A673 (cell line): ENCODE measurements around the gene SPEF1. TPM values are rescaled to one million over a fixed set of nuclear protein-coding genes. Genes with fewer than 3 reads are reported as not detected.

Experiments
- BruUV-seq: library from RNA; stranded (reverse); fragments of 400-500 nt; replicated peaks from 2 replicates; lab custom pipeline; 2021; lab: Mats Ljungman, UMichigan
- CTCF ChIA-PET: fragments of 300-600 bp; sonication (Branson Sonifier 250); formaldehyde crosslinking; loops from one replicate; lab custom pipeline; 2022; ENCODE audit warnings: antibody characterized with exemption; lab: Charles Lee
- POLR2A ChIA-PET: fragments of 300-600 bp; sonication (Branson Sonifier 250); formaldehyde crosslinking; loops from one replicate; lab custom pipeline; 2022; ENCODE audit warnings: antibody characterized with exemption; ENCODE audit not compliant: low non-redundant PET; lab: Charles Lee
- DNase-seq: peaks from one replicate; pipeline ENCODE4 v3.0.0-alpha.2; 2015; ENCODE audit warnings: low spot score
- H3K27ac ChIP-seq: fragments of 200-600 bp; sonication (generic); 2 replicates; pipeline ENCODE4 v1.5.1; 2016; ENCODE audit warnings: mixed run types, low read depth, mild to moderate bottlenecking, mixed read lengths, antibody characterized with exemption, low read length; ENCODE audit not compliant: poor library complexity, severe bottlenecking
- H3K27me3 ChIP-seq: fragments of 200-600 bp; sonication (generic); replicated peaks from 2 replicates; pipeline ENCODE4 v1.6.1; 2017; ENCODE audit warnings: mixed run types, low read depth, mild to moderate bottlenecking, mixed read lengths, antibody characterized with exemption, low read length; ENCODE audit not compliant: insufficient read depth, poor library complexity
- H3K36me3 ChIP-seq: fragments of 200-600 bp; sonication (generic); 2 replicates; pipeline ENCODE4 v1.6.1; 2016; ENCODE audit warnings: mixed run types, mild to moderate bottlenecking, mixed read lengths, antibody characterized with exemption, low read length; ENCODE audit not compliant: insufficient read depth, poor library complexity, severe bottlenecking
- H3K4me1 ChIP-seq: fragments of 200-600 bp; sonication (generic); 2 replicates; pipeline ENCODE4 v1.6.1; 2017; ENCODE audit warnings: mixed run types, mild to moderate bottlenecking, mixed read lengths, antibody characterized with exemption, low read length; ENCODE audit not compliant: insufficient read depth, poor library complexity, severe bottlenecking
- H3K4me3 ChIP-seq: fragments of 200-600 bp; sonication (generic); 2 replicates; pipeline ENCODE4 v1.5.1; 2016; ENCODE audit warnings: low read depth, mixed run types, mild to moderate bottlenecking, mixed read lengths, low read length; ENCODE audit not compliant: poor library complexity, severe bottlenecking
- H3K9me3 ChIP-seq: fragments of 200-600 bp; sonication (generic); 2 replicates; pipeline ENCODE4 v1.6.1; 2016; ENCODE audit warnings: mixed run types, low read depth, mild to moderate bottlenecking, mixed read lengths, antibody characterized with exemption, low read length; ENCODE audit not compliant: poor library complexity, severe bottlenecking
- EZH2 ChIP-seq: fragments of 200-600 bp; sonication (generic); IDR thresholded peaks from 2 replicates; pipeline ENCODE4 v1.6.1; 2017; ENCODE audit warnings: borderline replicate concordance, low read depth, mild to moderate bottlenecking, mixed read lengths, antibody characterized with exemption, low read length; ENCODE audit not compliant: poor library complexity, severe bottlenecking
- intact Hi-C: fragments of 100-400 bp; cut with micrococcal nuclease; formaldehyde crosslinking; loops from one replicate; pipeline ENCODE4 v1.10.0; 2022; ENCODE audit not compliant: unreplicated experiment
- total RNA-seq: library from RNA; stranded (reverse); gene quantifications from 2 replicates; pipeline ENCODE4 v1.2.3, GENCODE V29; 2021
- TF ChIP-seq, protein P1 (sequence below): fragments of 300-800, 200-600 bp; sonication (generic); conservative IDR thresholded peaks from 2 replicates; pipeline ENCODE4 v1.5.1; 2017; ENCODE audit warnings: low read depth, mild to moderate bottlenecking, antibody characterized with exemption, low read length, moderate library complexity, mixed read lengths

SPEF1 gene
- total RNA-seq, 1 experiment from 2014 or later: 0.49 TPM

- no peaks in the 10 kb centered on the region for H3K36me3 ChIP-seq
- TF ChIP-seq, protein P1, sequence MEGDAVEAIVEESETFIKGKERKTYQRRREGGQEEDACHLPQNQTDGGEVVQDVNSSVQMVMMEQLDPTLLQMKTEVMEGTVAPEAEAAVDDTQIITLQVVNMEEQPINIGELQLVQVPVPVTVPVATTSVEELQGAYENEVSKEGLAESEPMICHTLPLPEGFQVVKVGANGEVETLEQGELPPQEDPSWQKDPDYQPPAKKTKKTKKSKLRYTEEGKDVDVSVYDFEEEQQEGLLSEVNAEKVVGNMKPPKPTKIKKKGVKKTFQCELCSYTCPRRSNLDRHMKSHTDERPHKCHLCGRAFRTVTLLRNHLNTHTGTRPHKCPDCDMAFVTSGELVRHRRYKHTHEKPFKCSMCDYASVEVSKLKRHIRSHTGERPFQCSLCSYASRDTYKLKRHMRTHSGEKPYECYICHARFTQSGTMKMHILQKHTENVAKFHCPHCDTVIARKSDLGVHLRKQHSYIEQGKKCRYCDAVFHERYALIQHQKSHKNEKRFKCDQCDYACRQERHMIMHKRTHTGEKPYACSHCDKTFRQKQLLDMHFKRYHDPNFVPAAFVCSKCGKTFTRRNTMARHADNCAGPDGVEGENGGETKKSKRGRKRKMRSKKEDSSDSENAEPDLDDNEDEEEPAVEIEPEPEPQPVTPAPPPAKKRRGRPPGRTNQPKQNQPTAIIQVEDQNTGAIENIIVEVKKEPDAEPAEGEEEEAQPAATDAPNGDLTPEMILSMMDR: peak; percentile 24; the same call in 1 of the 2 replicates
- no peak for TF ChIP-seq EZH2
These were observed 13.6 kb downstream of the SPEF1 start, which contains the start of gene ADISSP for GRCh38 chr20:3767427-3768341. TSS of gene ADISSP (minus strand) at chr20:3767753. CDS start at chr20:3760100, 7,653 bp downstream.

GRCh38 chr20:3767110-3767426, 14.2 kb downstream of the SPEF1 start:
- ChIA-PET CTCF (no interaction called here), POLR2A (interaction anchor here (0.8 kb wide), 1 partner anchor 14 kb away, joined by 3 read pairs; the partner anchor contains the start of gene SPEF1)
- Histone ChIP-seq H3K36me3 (no peaks in the 10 kb centered on the region), H3K27me3 (no peaks in the 10 kb centered on the region), H3K4me3 (peak overlapping the region; percentile 82), H3K4me1 (peaks cover 18% of the 10 kb centered on the region), H3K9me3 (no peaks in the 10 kb centered on the region), H3K27ac (peak overlapping the region; percentile 70)
- no peak for DNase-seq
- TF ChIP-seq, protein P1: no peak
- no TSS peak for BruUV-seq
- intact Hi-C loops: loop anchor here (5.0 kb wide), 1 partner anchor 50 kb away; no protein-coding TSS in a partner anchor

More at GRCh38 chr20:3767427-3768341, 13.6 kb downstream of the SPEF1 start, which contains the start of gene ADISSP:
- CTCF ChIA-PET: interaction anchor here (0.5 to 1.5 kb wide), 4 partner anchors 14 to 119 kb away, joined by 3 to 4 read pairs (median 4); partner anchors contain the start of gene AP5S1
- POLR2A ChIA-PET: interaction anchor here (0.5 to 0.8 kb wide), 2 partner anchors 14 to 638 kb away, joined by 3 read pairs; partner anchors contain the start of gene SPEF1
- peaks cover 18% of the 10 kb centered on the region for H3K4me1 ChIP-seq
- no peaks in the 10 kb centered on the region for H3K27me3 ChIP-seq
- peak; percentile 99 for DNase-seq
- peak within 1 kb of the TSS; percentile 82 for H3K4me3 ChIP-seq
- BruUV-seq: no TSS peak
- no peaks in the 10 kb centered on the region for H3K9me3 ChIP-seq
- peak within 1 kb of the TSS; percentile 70 for H3K27ac ChIP-seq
- intact Hi-C loops: loop anchor here (1.0 to 5.0 kb wide), 2 partner anchors 50 to 91 kb away; no protein-coding TSS in a partner anchor

- BruUV-seq: TSS peak; percentile 58
- no peaks in the 10 kb centered on the region for H3K27me3 ChIP-seq
- no peak for DNase-seq
- H3K36me3 ChIP-seq: no peaks in the 10 kb centered on the region
- peak overlapping the region; percentile 82 for H3K4me3 ChIP-seq
- intact Hi-C loops: loop anchor here (5.0 kb wide), 1 partner anchor 49 kb away; no protein-coding TSS in a partner anchor
- ChIA-PET POLR2A (no interaction called here), CTCF (no interaction called here)
- H3K27ac ChIP-seq: peak overlapping the region; percentile 50
- TF ChIP-seq EZH2: no peak
- TF ChIP-seq, protein P1: no peak
- H3K9me3 ChIP-seq: no peaks in the 10 kb centered on the region
- H3K4me1 ChIP-seq: peaks cover 18% of the 10 kb centered on the region
These were observed 14.7 kb downstream of the SPEF1 start for GRCh38 chr20:3766422-3767109.
